Measurements from ENCODE around the gene CRYBA1. TPM values are rescaled to one million over a fixed set of nuclear protein-coding genes. Genes with fewer than 3 reads are reported as not detected.
"Not testable (repeated sequence)": the region's sequence is repeated elsewhere in the genome, so short reads cannot be mapped to it uniquely, and the experiment has no call there.

The CRYBA1 gene
- not detected for polyA plus RNA-seq (2013, experiment 1 of 2)
- polyA plus RNA-seq (2013, experiment 2 of 2): not detected

GRCh38 chr17:29246628-29247027 is at the start of gene CRYBA1:
CRYBA1 (plus strand) TSS chr17:29246859; CDS start chr17:29246864, 5 bp downstream.
- no peak within 1 kb of the TSS for H3K4ac ChIP-seq (ENCODE audit: low read depth in 1 of 2, low read length in 2 of 2)
- H3K14ac ChIP-seq (ENCODE audit: low read length in 2 of 2): no peak within 1 kb of the TSS
- H3K4me2 ChIP-seq (ENCODE audit: low read length, poor library complexity, severe bottlenecking): no peak within 1 kb of the TSS
- H4K8ac ChIP-seq (ENCODE audit: low read length): no peak within 1 kb of the TSS
- 94% methylated on average over 1 of the region's 1 CpG for WGBS
- no peak within 1 kb of the TSS for H2AFZ ChIP-seq (ENCODE audit: low read depth, low read length)
- peak within 1 kb of the TSS; percentile 5 for H3K9ac ChIP-seq (ENCODE audit: low read length)
- H3K4me3 ChIP-seq (ENCODE audit: insufficient read depth in 1 of 2, low read depth in 1 of 2, low read length in 2 of 2): no peak within 1 kb of the TSS
- H2BK12ac ChIP-seq (ENCODE audit: low read length in 2 of 2): no peak within 1 kb of the TSS
- no peak within 1 kb of the TSS for H4K91ac ChIP-seq (ENCODE audit: low read length)
- no peaks in the 10 kb centered on the region for H3K27me3 ChIP-seq (ENCODE audit: control insufficient read depth in 1 of 2, insufficient read depth in 1 of 2, low read length in 2 of 2)
- no peaks in the 10 kb centered on the region for H3K36me3 ChIP-seq (ENCODE audit: control insufficient read depth in 1 of 2, insufficient read depth in 2 of 2, low read depth in 1 of 2, low read length in 2 of 2)
- H3K4me1 ChIP-seq (ENCODE audit: control insufficient read depth, insufficient read depth, low read depth, low read length): peaks cover 17% of the 10 kb centered on the region
- no peaks in the 10 kb centered on the region for H3K9me3 ChIP-seq (ENCODE audit: control insufficient read depth, low read length)
- DNase-seq: no peak
- no peak within 1 kb of the TSS for H2BK5ac ChIP-seq (ENCODE audit: low read depth, low read length, poor library complexity, severe bottlenecking)
- H3K79me1 ChIP-seq (replicated peaks; ENCODE audit: low read length, poor library complexity, severe bottlenecking): no peaks in the 10 kb centered on the region
- no peak within 1 kb of the TSS for H3K27ac ChIP-seq (ENCODE audit: low read length, poor library complexity, severe bottlenecking)
- no peak within 1 kb of the TSS for H2BK120ac ChIP-seq (ENCODE audit: low read depth, low read length)
- H3K23ac ChIP-seq (ENCODE audit: low read length in 2 of 2): no peak within 1 kb of the TSS
- H2BK15ac ChIP-seq (ENCODE audit: low read depth, poor library complexity, severe bottlenecking): no peak within 1 kb of the TSS
- peak within 1 kb of the TSS; percentile 57 for H2AK5ac ChIP-seq (ENCODE audit: low read length, severe bottlenecking)
- H3K18ac ChIP-seq (ENCODE audit: low read depth in 1 of 2, low read length in 2 of 2): peak within 1 kb of the TSS in 1 of 2 experiments; percentile 43

GRCh38 chr17:29197516-29198272 is 49.0 kb upstream of the CRYBA1 start:
- H2BK120ac ChIP-seq (ENCODE audit: low read depth, low read length): no peak overlapping the region
- H4K8ac ChIP-seq (ENCODE audit: low read length): no peak overlapping the region
- no peak overlapping the region for H4K91ac ChIP-seq (ENCODE audit: low read length)
- H3K36me3 ChIP-seq (ENCODE audit: control insufficient read depth in 1 of 2, insufficient read depth in 2 of 2, low read depth in 1 of 2, low read length in 2 of 2): no peaks in the 10 kb centered on the region
- no peak overlapping the region for H2AK5ac ChIP-seq (ENCODE audit: low read length, severe bottlenecking)
- no peaks in the 10 kb centered on the region for H3K9me3 ChIP-seq (ENCODE audit: control insufficient read depth, low read length)
- H2BK15ac ChIP-seq (ENCODE audit: low read depth, poor library complexity, severe bottlenecking): no peak overlapping the region
- no peak for DNase-seq
- 92% methylated on average over 15 of the region's 16 CpGs for WGBS
- no peak overlapping the region for H3K14ac ChIP-seq (ENCODE audit: low read length in 2 of 2)
- H3K23ac ChIP-seq (ENCODE audit: low read length in 2 of 2): no peak overlapping the region
- H2BK5ac ChIP-seq (ENCODE audit: low read depth, low read length, poor library complexity, severe bottlenecking): no peak overlapping the region
- H3K4me1 ChIP-seq (ENCODE audit: control insufficient read depth, insufficient read depth, low read depth, low read length): peaks cover 12% of the 10 kb centered on the region
- H3K4me3 ChIP-seq (ENCODE audit: insufficient read depth in 1 of 2, low read depth in 1 of 2, low read length in 2 of 2): no peak overlapping the region
- no peaks in the 10 kb centered on the region for H3K27me3 ChIP-seq (ENCODE audit: control insufficient read depth in 1 of 2, insufficient read depth in 1 of 2, low read length in 2 of 2)
- H3K27ac ChIP-seq (ENCODE audit: low read length, poor library complexity, severe bottlenecking): no peak overlapping the region
- no peak overlapping the region for H3K4ac ChIP-seq (ENCODE audit: low read depth in 1 of 2, low read length in 2 of 2)
- H3K79me1 ChIP-seq (replicated peaks; ENCODE audit: low read length, poor library complexity, severe bottlenecking): no peaks in the 10 kb centered on the region
- H3K18ac ChIP-seq (ENCODE audit: low read depth in 1 of 2, low read length in 2 of 2): no peak overlapping the region
- H3K4me2 ChIP-seq (ENCODE audit: low read length, poor library complexity, severe bottlenecking): no peak overlapping the region
- H2AFZ ChIP-seq (ENCODE audit: low read depth, low read length): no peak overlapping the region
- no peak overlapping the region for H3K9ac ChIP-seq (ENCODE audit: low read length)
- no peak overlapping the region for H2BK12ac ChIP-seq (ENCODE audit: low read length in 2 of 2)

GRCh38 chr17:29204068-29204804 is 42.4 kb upstream of the CRYBA1 start:
- not testable (repeated sequence) for H3K27ac ChIP-seq (ENCODE audit: low read length, poor library complexity, severe bottlenecking); H3K23ac ChIP-seq (ENCODE audit: low read length in 2 of 2); H3K9ac ChIP-seq (ENCODE audit: low read length); H3K27me3 ChIP-seq (ENCODE audit: control insufficient read depth in 1 of 2, insufficient read depth in 1 of 2, low read length in 2 of 2); H3K4me1 ChIP-seq (ENCODE audit: control insufficient read depth, insufficient read depth, low read depth, low read length); H3K9me3 ChIP-seq (ENCODE audit: control insufficient read depth, low read length); H2BK120ac ChIP-seq (ENCODE audit: low read depth, low read length); H3K18ac ChIP-seq (ENCODE audit: low read depth in 1 of 2, low read length in 2 of 2); H3K4me3 ChIP-seq (ENCODE audit: insufficient read depth in 1 of 2, low read depth in 1 of 2, low read length in 2 of 2); H2AK5ac ChIP-seq (ENCODE audit: low read length, severe bottlenecking); H3K36me3 ChIP-seq (ENCODE audit: control insufficient read depth in 1 of 2, insufficient read depth in 2 of 2, low read depth in 1 of 2, low read length in 2 of 2); H3K4ac ChIP-seq (ENCODE audit: low read depth in 1 of 2, low read length in 2 of 2); H4K91ac ChIP-seq (ENCODE audit: low read length); H4K8ac ChIP-seq (ENCODE audit: low read length); H3K79me1 ChIP-seq (replicated peaks; ENCODE audit: low read length, poor library complexity, severe bottlenecking); H2BK12ac ChIP-seq (ENCODE audit: low read length in 2 of 2); H3K4me2 ChIP-seq (ENCODE audit: low read length, poor library complexity, severe bottlenecking); H2AFZ ChIP-seq (ENCODE audit: low read depth, low read length); H2BK5ac ChIP-seq (ENCODE audit: low read depth, low read length, poor library complexity, severe bottlenecking); H3K14ac ChIP-seq (ENCODE audit: low read length in 2 of 2); DNase-seq; H2BK15ac ChIP-seq (ENCODE audit: low read depth, poor library complexity, severe bottlenecking)
- WGBS: 93% methylated on average over 16 of the region's 16 CpGs

GRCh38 chr17:29205047-29205446 is 41.6 kb upstream of the CRYBA1 start:
- H3K79me1 ChIP-seq (replicated peaks; ENCODE audit: low read length, poor library complexity, severe bottlenecking): no peaks in the 10 kb centered on the region
- H3K4me2 ChIP-seq (ENCODE audit: low read length, poor library complexity, severe bottlenecking): no peak overlapping the region
- no peak overlapping the region for H2AK5ac ChIP-seq (ENCODE audit: low read length, severe bottlenecking)
- H3K9ac ChIP-seq (ENCODE audit: low read length): no peak overlapping the region
- no peak overlapping the region for H2BK5ac ChIP-seq (ENCODE audit: low read depth, low read length, poor library complexity, severe bottlenecking)
- H2BK120ac ChIP-seq (ENCODE audit: low read depth, low read length): no peak overlapping the region
- peak overlapping the region in 1 of 2 experiments; percentile 46 for H3K14ac ChIP-seq (ENCODE audit: low read length in 2 of 2)
- DNase-seq: no peak
- H4K8ac ChIP-seq (ENCODE audit: low read length): no peak overlapping the region
- no peak overlapping the region for H3K4me3 ChIP-seq (ENCODE audit: insufficient read depth in 1 of 2, low read depth in 1 of 2, low read length in 2 of 2)
- H3K36me3 ChIP-seq (ENCODE audit: control insufficient read depth in 1 of 2, insufficient read depth in 2 of 2, low read depth in 1 of 2, low read length in 2 of 2): no peaks in the 10 kb centered on the region
- no peak overlapping the region for H3K27ac ChIP-seq (ENCODE audit: low read length, poor library complexity, severe bottlenecking)
- H3K18ac ChIP-seq (ENCODE audit: low read depth in 1 of 2, low read length in 2 of 2): no peak overlapping the region
- no peak overlapping the region for H3K4ac ChIP-seq (ENCODE audit: low read depth in 1 of 2, low read length in 2 of 2)
- H2BK15ac ChIP-seq (ENCODE audit: low read depth, poor library complexity, severe bottlenecking): no peak overlapping the region
- H2AFZ ChIP-seq (ENCODE audit: low read depth, low read length): no peak overlapping the region
- peaks cover 8% of the 10 kb centered on the region for H3K4me1 ChIP-seq (ENCODE audit: control insufficient read depth, insufficient read depth, low read depth, low read length)
- 64% methylated on average over 1 of the region's 2 CpGs for WGBS
- H3K9me3 ChIP-seq (ENCODE audit: control insufficient read depth, low read length): no peaks in the 10 kb centered on the region
- H3K27me3 ChIP-seq (ENCODE audit: control insufficient read depth in 1 of 2, insufficient read depth in 1 of 2, low read length in 2 of 2): no peaks in the 10 kb centered on the region
- no peak overlapping the region for H4K91ac ChIP-seq (ENCODE audit: low read length)
- no peak overlapping the region for H3K23ac ChIP-seq (ENCODE audit: low read length in 2 of 2)
- H2BK12ac ChIP-seq (ENCODE audit: low read length in 2 of 2): no peak overlapping the region
